Mucosa of descending colon (tissue), 3 donors: ENCODE data around the gene IER3. TPM values are rescaled to one million over a fixed set of nuclear protein-coding genes. Genes with fewer than 3 reads are reported as not detected.
A peak's percentile ranks its signal among the peaks of the same experiment; 100 is the strongest.

Experiments
- ATAC-seq: fragments of 200-7000 bp; cut with Tn5 transposase; one replicate; pipeline ENCODE4 v1.9.1; 2020; ENCODE audit warnings: mild to moderate bottlenecking, moderate library complexity
- DNase-seq, 3 donors: peaks; one replicate each; pipeline ENCODE4 v3.0.0-alpha.2; 2020
- H3K36me3 ChIP-seq: fragments of 200-600 bp; one replicate; pipeline ENCODE4 v1.8.0; 2021; ENCODE audit warnings: low read depth, mild to moderate bottlenecking
- H3K4me1 ChIP-seq: fragments of 200-600 bp; one replicate; pipeline ENCODE4 v1.8.0; 2021; ENCODE audit warnings: low read depth, mild to moderate bottlenecking
- H3K4me3 ChIP-seq: fragments of 200-600 bp; one replicate; pipeline ENCODE4 v1.8.0; 2021; ENCODE audit warnings: mild to moderate bottlenecking
- H3K9me3 ChIP-seq: fragments of 200-600 bp; one replicate; pipeline ENCODE4 v1.8.0; 2021; ENCODE audit warnings: mild to moderate bottlenecking
- CTCF ChIP-seq: fragments of 200-600 bp; IDR thresholded peaks from one replicate; pipeline ENCODE4 v1.8.0; 2022; ENCODE audit warnings: antibody characterized with exemption, mild to moderate bottlenecking
- intact Hi-C, 2 donors: fragments of 100-400 bp; cut with DNase I in 1 of 2; cut with micrococcal nuclease in 1 of 2; formaldehyde crosslinking; loops; one replicate each; pipeline versions ENCODE4 v1.11.0 to v1.11.1; 2022; cut with DNase I, micrococcal nuclease
- total RNA-seq, 3 donors: library from RNA; stranded (reverse); fragmentation: NEBNext Ultra II Directional in 2 of 3; extraction: Animal tissue kit (Norgen Biotek cat#: 25700) in 2 of 3; gene quantifications; one replicate each; pipeline versions ENCODE4 v1.2.1 to v1.2.4, GENCODE V29; 2021 to 2023
- donor health status: DM: no; HTN: no; CAD: no; lungs with moderate emphysema.
- donor health status: DM: no; HTN: no; CAD: no.
- donor health status: DM: no; HTN: yes; CAD: no.

The IER3 gene
- total RNA-seq, 3 donors from 2014 or later: 64.0 to 183 (median 67.6) TPM

- no peak for TF ChIP-seq CTCF
- H3K36me3 ChIP-seq: no peaks in the 10 kb centered on the region
- H3K4me3 ChIP-seq: no peak overlapping the region
- intact Hi-C loops: no loop called here
- no peaks in the 10 kb centered on the region for H3K9me3 ChIP-seq
- peaks cover 24% of the 10 kb centered on the region for H3K4me1 ChIP-seq
- DNase-seq (no peak), ATAC-seq (no peak)
Observed at GRCh38 chr6:30774701-30775100, 30.4 kb upstream of the IER3 start.

GRCh38 chr6:30770592-30770991 is 26.2 kb upstream of the IER3 start:
- intact Hi-C loops: no loop called here
- TF ChIP-seq CTCF: no peak
- H3K4me1 ChIP-seq: peaks cover 6% of the 10 kb centered on the region
- no peak overlapping the region for H3K4me3 ChIP-seq
- no peaks in the 10 kb centered on the region for H3K36me3 ChIP-seq
- H3K9me3 ChIP-seq: no peaks in the 10 kb centered on the region
- DNase-seq (no peak), ATAC-seq (no peak)

- ATAC-seq (no peak), DNase-seq (no peak)
- TF ChIP-seq CTCF: no peak
- no peaks in the 10 kb centered on the region for H3K36me3 ChIP-seq
- intact Hi-C loops: no loop called here
- H3K4me1 ChIP-seq: peaks cover 6% of the 10 kb centered on the region
- no peaks in the 10 kb centered on the region for H3K9me3 ChIP-seq
- H3K4me3 ChIP-seq: no peak overlapping the region
Observed at GRCh38 chr6:30769853-30770524, 25.6 kb upstream of the IER3 start.

GRCh38 chr6:30769088-30769852 is 24.9 kb upstream of the IER3 start:
- intact Hi-C loops: no loop called here
- Histone ChIP-seq H3K36me3 (no peaks in the 10 kb centered on the region), H3K9me3 (no peaks in the 10 kb centered on the region), H3K4me3 (no peak overlapping the region), H3K4me1 (peaks cover 6% of the 10 kb centered on the region)
- ATAC-seq: peak; percentile 93
- no peak for TF ChIP-seq CTCF
- DNase-seq: peak in 1 of 3 donors; percentile 76

- no peaks in the 10 kb centered on the region for H3K9me3 ChIP-seq
- DNase-seq (no peak), ATAC-seq (no peak)
- H3K4me1 ChIP-seq: peaks cover 12% of the 10 kb centered on the region
- no peak for TF ChIP-seq CTCF
- H3K36me3 ChIP-seq: no peaks in the 10 kb centered on the region
- H3K4me3 ChIP-seq: no peak overlapping the region
- intact Hi-C loops: no loop called here
Observed at GRCh38 chr6:30768634-30769087, 24.3 kb upstream of the IER3 start.
